GM21360 (cell line): ENCODE results near the gene NFASC.

Experiments
- ATAC-seq: cut with Tn5 transposase; IDR thresholded peaks from one replicate; pipeline ENCODE4 v1.9.1; 2021; ENCODE audit warnings: mild to moderate bottlenecking, moderate library complexity; ENCODE audit not compliant: unreplicated experiment

The NFASC gene

GRCh38 chr1:204996981-204997380, 126.3 kb downstream of the NFASC start:
- no peak for ATAC-seq

- no peak for ATAC-seq
Measured at GRCh38 chr1:204997591-204998355, 127.1 kb downstream of the NFASC start.

GRCh38 chr1:205001162-205001561, 130.5 kb downstream of the NFASC start:
- no peak for ATAC-seq

GRCh38 chr1:205002705-205003104, 132.0 kb downstream of the NFASC start:
- ATAC-seq, result no peak

GRCh38 chr1:205003358-205004131, 132.9 kb downstream of the NFASC start:
- no peak for ATAC-seq

- ATAC-seq, result no peak
Measured at GRCh38 chr1:205004351-205004750, 133.7 kb downstream of the NFASC start.

- no peak for ATAC-seq
Measured at GRCh38 chr1:205008896-205009295, 138.2 kb downstream of the NFASC start.

- no peak for ATAC-seq
Measured at GRCh38 chr1:205009670-205010069, 139.0 kb downstream of the NFASC start.

GRCh38 chr1:205012391-205013140, 141.9 kb downstream of the NFASC start:
- ATAC-seq, result no peak

GRCh38 chr1:205013683-205014367, 143.2 kb downstream of the NFASC start:
- ATAC-seq, result no peak

GRCh38 chr1:205014783-205015182, 144.1 kb downstream of the NFASC start:
- ATAC-seq, result no peak

- ATAC-seq, result no peak
Measured at GRCh38 chr1:205015241-205015640, 144.6 kb downstream of the NFASC start.

- no peak for ATAC-seq
Measured at GRCh38 chr1:205016075-205016474, 145.4 kb downstream of the NFASC start.

- no peak for ATAC-seq
Measured at GRCh38 chr1:205016584-205016983, 145.9 kb downstream of the NFASC start.

- ATAC-seq, result no peak
Measured at GRCh38 chr1:205017001-205017400, 146.3 kb downstream of the NFASC start.

- no peak for ATAC-seq
Measured at GRCh38 chr1:205017766-205018165, 147.1 kb downstream of the NFASC start.

- ATAC-seq, result no peak
Measured at GRCh38 chr1:205018381-205018780, 147.7 kb downstream of the NFASC start.

- ATAC-seq, result no peak
Measured at GRCh38 chr1:205020466-205020865, 149.8 kb downstream of the NFASC start.

GRCh38 chr1:205024679-205025078, 154.0 kb downstream of the NFASC start:
- ATAC-seq, result no peak

GRCh38 chr1:205025239-205025638, 154.6 kb downstream of the NFASC start:
- no peak for ATAC-seq

- ATAC-seq, result no peak
Measured at GRCh38 chr1:205026181-205026580, 155.5 kb downstream of the NFASC start.
